GM12865 (cell line): Measurements from ENCODE around the gene MYH2.

Experiments used
- DNase-seq: peaks from one replicate; pipeline ENCODE4 v3.0.0; 2010; ENCODE audit warnings: low read depth
- H3K4me3 ChIP-seq: 2 replicates; pipeline ENCODE4 v1.5.1; 2011; ENCODE audit warnings: mild to moderate bottlenecking, low read depth, low read length, control low read depth
- TF ChIP-seq, protein P1 (sequence below): IDR thresholded peaks from 2 replicates; pipeline ENCODE4 v1.5.1; 2011; ENCODE audit warnings: low read length, control low read depth, low read depth, inconsistent platforms; ENCODE audit not compliant: insufficient read depth; ENCODE audit errors: missing control alignments

Gene MYH2

DNA sequence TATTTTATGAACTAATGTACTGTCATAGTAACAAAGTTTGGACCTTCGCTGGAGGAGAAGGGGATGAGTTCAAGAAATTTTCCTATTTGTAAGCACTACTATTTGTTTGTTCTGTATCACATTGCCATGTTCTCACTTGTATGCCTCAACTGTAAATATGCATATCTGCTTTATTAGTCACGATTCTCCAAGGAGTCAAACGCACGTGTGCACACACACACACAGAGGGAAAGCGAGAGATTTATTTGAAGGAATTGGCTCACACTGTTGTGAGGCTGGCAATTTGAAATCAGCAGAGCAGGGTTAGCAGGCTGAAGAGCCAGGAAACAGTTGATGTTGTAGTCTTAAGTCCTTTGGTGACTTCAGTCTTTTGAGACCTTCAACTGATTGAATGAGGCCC is 24.9 kb upstream of the MYH2 start:
- H3K4me3 ChIP-seq: no peak overlapping the region
- TF ChIP-seq, protein P1, sequence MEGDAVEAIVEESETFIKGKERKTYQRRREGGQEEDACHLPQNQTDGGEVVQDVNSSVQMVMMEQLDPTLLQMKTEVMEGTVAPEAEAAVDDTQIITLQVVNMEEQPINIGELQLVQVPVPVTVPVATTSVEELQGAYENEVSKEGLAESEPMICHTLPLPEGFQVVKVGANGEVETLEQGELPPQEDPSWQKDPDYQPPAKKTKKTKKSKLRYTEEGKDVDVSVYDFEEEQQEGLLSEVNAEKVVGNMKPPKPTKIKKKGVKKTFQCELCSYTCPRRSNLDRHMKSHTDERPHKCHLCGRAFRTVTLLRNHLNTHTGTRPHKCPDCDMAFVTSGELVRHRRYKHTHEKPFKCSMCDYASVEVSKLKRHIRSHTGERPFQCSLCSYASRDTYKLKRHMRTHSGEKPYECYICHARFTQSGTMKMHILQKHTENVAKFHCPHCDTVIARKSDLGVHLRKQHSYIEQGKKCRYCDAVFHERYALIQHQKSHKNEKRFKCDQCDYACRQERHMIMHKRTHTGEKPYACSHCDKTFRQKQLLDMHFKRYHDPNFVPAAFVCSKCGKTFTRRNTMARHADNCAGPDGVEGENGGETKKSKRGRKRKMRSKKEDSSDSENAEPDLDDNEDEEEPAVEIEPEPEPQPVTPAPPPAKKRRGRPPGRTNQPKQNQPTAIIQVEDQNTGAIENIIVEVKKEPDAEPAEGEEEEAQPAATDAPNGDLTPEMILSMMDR: no peak
- no peak for DNase-seq

DNA sequence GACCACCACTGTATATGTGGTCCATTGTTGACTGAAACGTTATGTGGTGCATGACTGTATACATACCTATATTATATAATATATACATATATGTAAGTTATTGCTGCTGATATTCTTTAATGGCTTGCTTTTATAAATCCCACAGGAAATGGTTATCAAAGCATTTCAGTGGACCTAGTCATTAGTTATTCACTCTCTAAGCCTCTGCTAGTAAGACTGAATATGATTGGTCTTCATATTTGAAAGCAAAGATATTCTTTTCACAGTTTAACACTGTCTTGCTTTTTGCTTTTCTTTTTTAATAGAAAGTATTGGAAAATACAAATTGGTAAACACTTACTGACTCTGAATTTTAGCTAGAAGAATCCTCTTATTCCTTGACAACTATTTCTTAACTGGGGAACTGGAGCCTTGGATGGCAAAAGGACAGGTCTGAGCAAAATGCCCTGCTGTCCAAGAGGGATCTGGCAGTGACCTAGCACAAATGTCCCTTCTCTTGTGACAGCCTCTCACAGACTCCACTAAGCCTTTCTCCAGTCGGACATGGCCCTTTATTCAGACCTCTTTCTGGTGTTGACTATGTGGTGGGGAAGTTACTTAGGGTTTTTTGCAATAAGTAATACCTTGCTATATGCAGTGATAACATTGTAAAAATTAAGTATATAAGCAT is 14.7 kb upstream of the MYH2 start:
- TF ChIP-seq, protein P1: no peak
- no peak for DNase-seq

DNA sequence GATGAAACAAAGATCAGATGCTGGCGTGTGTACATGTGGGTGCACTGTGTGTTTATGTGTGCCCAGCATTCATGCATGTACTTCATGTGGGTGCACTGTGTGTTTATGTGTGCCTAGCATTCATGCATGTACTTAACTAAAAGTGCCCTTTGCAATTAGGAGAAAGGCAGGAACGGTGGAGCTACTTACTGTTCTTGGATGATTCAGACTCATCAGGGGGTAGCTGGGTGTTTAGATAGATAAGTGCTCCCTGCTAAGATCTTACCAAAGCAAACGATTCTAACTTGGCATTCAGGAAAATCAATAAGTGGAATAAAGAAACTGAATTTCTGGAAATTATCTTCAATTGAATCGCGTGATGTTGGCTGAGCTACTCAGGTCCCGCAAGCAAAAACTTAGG is 8.6 kb upstream of the MYH2 start:
- H3K4me3 ChIP-seq: no peak overlapping the region
- TF ChIP-seq, protein P1: no peak
- DNase-seq: no peak

More for the DNA sequence above, 14.7 kb upstream of the MYH2 start:
- no peak overlapping the region for H3K4me3 ChIP-seq

DNA sequence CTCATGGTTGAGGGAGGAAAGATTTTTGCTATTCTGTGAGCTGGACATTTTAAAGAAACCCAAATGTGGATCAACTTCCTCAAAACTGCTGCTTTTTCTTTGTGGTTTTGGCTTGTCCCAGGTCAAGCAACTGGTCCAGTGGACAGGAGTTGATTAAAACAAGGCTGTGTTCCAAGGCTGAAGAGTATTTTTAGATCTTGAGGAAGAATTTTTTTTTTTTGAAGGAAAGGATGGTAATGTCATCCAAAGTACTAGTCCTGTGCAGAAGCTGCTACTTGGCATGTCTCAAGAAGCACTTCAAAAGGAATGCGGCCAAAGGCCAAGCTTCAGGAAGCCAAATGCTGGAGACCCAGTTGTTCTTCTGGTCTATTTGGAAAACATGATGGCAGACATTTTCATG is 8.0 kb upstream of the MYH2 start:
- DNase-seq: no peak
- TF ChIP-seq, protein P1: no peak
- H3K4me3 ChIP-seq: no peak overlapping the region

DNA sequence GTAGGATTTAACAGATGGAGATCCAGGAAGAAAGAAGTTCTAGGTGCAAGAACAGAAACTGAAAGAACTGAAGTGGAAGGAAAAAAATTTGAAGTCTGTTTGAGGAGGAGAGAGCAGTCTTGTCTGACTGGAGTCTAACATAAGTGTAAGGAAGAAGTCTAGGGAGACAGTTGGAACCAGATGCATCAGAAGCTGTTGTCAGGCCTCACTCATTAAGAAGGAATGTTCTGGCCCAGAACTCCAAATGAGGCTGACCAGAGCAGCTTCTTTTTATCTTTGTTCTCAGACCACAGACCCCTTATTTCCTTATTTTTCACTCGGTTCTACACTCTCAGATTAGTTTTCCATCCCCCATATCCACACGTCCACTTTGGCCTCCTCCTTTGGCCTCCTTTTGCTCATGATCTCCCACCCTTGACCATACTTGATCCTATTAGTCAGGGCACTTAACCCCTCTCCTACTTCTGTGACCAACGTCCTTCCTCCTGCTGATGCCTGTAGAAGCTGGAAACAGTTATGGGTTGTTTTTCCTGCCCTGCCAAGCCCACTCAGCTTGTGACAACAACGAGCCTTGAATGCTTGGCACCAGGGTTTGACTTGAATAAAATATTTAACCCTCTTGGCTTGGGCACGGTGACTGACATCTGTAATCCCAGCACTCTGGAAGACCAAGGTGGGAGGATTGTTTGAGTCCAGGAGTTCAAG is 7.0 kb upstream of the MYH2 start:
- no peak overlapping the region for H3K4me3 ChIP-seq
- TF ChIP-seq, protein P1: no peak
- no peak for DNase-seq

DNA sequence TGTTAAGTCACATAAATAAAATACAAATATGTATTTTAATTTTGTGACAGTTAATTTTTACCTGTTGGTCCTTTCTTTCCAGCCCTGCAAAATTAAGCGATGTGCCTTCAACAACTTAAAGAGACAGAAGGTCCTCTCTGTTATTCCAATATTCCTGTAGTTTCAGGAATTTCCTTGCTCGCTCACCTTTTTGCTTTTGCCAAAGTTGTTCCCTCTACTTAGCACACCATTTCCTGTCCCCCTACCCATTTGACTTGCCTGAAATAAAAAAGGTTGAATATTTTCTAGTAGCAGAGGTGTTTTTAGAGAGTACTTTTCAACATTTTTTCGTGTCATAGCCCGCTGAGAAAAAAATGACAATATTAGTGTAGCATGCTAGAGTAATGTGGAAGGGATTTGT is 556 bp upstream of the MYH2 start:
- DNase-seq: no peak
- H3K4me3 ChIP-seq: no peak overlapping the region
- TF ChIP-seq, protein P1: no peak
